Adrenal gland (tissue), 12 donors: ENCODE results near the gene UBE2G2. TPM values are rescaled to one million over a fixed set of nuclear protein-coding genes. Genes with fewer than 3 reads are reported as not detected.

Experiments used
- DNase-seq, 7 donors: peaks; one replicate each; pipeline ENCODE4 v3.0.0-alpha.2; 2019 to 2020
- H3K27ac ChIP-seq, 5 donors: fragments of 200-600 bp; sonication (generic) in 4 of 5; 1 replicate in 3 of 5; 2 replicates in 2 of 5; pipeline versions ENCODE4 v1.5.1 to v1.8.0; 2016 to 2020; ENCODE audit warnings: mild to moderate bottlenecking in 1 of 5
- H3K27me3 ChIP-seq: fragments of 200-600 bp; 2 replicates; pipeline ENCODE4 v1.8.0; 2021
- H3K36me3 ChIP-seq, 2 donors: fragments of 200-600 bp; replicated peaks in 1 of 2; 1 replicate in 1 of 2; 2 replicates in 1 of 2; pipeline versions ENCODE4 v1.5.1 to v1.8.0; 2018 to 2022
- H3K4me1 ChIP-seq, 2 donors: fragments of 200-600 bp; replicated peaks in 1 of 2; 1 replicate in 1 of 2; 2 replicates in 1 of 2; pipeline versions ENCODE4 v1.5.1 to v1.8.0; 2018 to 2021
- H3K4me3 ChIP-seq, 4 donors: fragments of 200-600 bp; sonication (generic) in 3 of 4; one replicate each; pipeline ENCODE4 v1.5.1; 2016 to 2018
- H3K9me3 ChIP-seq, 3 donors: fragments of 200-600 bp; sonication (generic) in 1 of 3; replicated peaks in 1 of 3; 1 replicate in 2 of 3; 2 replicates in 1 of 3; pipeline versions ENCODE4 v1.5.1 to v1.8.0; 2016 to 2021
- POLR2A ChIP-seq, 2 donors: fragments of 450-650 bp; IDR thresholded peaks; one replicate each; pipeline ENCODE4 v1.6.1; 2017; ENCODE audit warnings: antibody characterized with exemption in 2 of 2, mild to moderate bottlenecking in 2 of 2, moderate library complexity in 1 of 2
- WGBS, 4 donors: extraction: QIAGEN DNeasy Blood & Tissue Kit in 2 of 4; methylation state at CpG; one replicate each; pipeline versions ENCODE4 v1.1.5 to v1.1.7; 2013 to 2017; 5-methylcytosine and 5-hydroxymethylcytosine counted together
- intact Hi-C, 2 donors: fragments of 100-400 bp; cut with DNase I; formaldehyde crosslinking; loops; one replicate each; pipeline versions ENCODE4 v1.14.1 to v1.15.0; 2022 to 2023
- polyA plus RNA-seq, 3 donors: library from polyadenylated mRNA; stranded (reverse); fragments of 200-250 nt in 2 of 3; fragments of 350-450 nt in 1 of 3; fragmentation: Illumina TruSeq in 1 of 3; extraction: RNeasy Lipid Tissue Mini Kit (QIAGEN cat#74804) in 1 of 3; gene quantifications; one replicate each; pipeline ENCODE4 v1.2.3, GENCODE V29; 2013 to 2014
- total RNA-seq, 9 donors: library from RNA; depleted of rRNA in 4 of 9; stranded (reverse); fragments of >200 nt in 4 of 9; fragments of 120-200 nt in 1 of 9; fragmentation: NEBNext Ultra II Directional in 1 of 9; extraction: Animal tissue kit (Norgen Biotek cat#: 25700) in 1 of 9; gene quantifications; one replicate each; pipeline versions ENCODE4 v1.1.0 to v1.2.4, GENCODE V29; 2013 to 2023
- TF ChIP-seq, protein P1 (sequence below), 6 experiments: fragments of 450-650 bp in 4 of 6; fragments of 200-600 bp in 2 of 6; sonication (generic) in 1 of 6; IDR thresholded peaks; 1 replicate in 5 of 6; 2 replicates in 1 of 6; pipeline versions ENCODE4 v1.5.1 to v1.8.0; 2016 to 2021; ENCODE audit warnings: antibody characterized with exemption in 6 of 6, mild to moderate bottlenecking in 2 of 6, moderate library complexity in 1 of 6
- donor health status: healthy with polysubstance abuse.
- donor health status: Bipolar disorder and iron deficiency.
- donor health status: DM: yes; HTN: yes; CAD: no.
- donor health status: DM: no; HTN: no; CAD: no.
- donor health status: DM: no; HTN: no; CAD: no.
- donor health status: DM: yes; HTN: yes; CAD: no.

The UBE2G2 gene
- total and polyA plus RNA-seq, 12 donors, result 44.8 to 99.9 (median 72.6) TPM

DNA sequence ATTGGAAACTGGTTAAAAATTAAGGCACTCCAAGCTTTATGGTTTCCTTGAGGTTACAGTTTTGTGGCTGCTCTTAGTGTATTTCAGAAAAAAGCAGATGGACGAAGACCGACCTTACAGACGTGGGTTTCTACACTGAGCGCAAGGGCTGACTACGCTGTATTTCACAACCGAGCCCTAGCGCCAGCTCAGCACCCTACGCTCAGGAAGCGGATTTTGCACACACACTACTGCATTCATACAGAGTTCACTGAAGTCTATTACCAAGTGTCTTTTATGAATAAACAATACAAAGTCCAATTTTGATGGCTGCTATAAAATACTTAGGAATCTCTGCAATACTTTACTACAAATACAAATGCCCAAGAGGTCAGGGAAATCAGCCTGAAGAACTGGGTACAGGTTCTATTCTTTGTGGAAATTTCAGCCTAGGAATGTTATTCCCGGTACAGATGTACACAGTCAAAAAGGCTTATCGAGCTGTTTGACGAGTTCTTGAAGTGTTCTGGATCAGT lies 48.1 kb upstream of the UBE2G2 start:
- intact Hi-C loops, result no loop called here
- DNase-seq, result peak in 1 of 7 donors; percentile 13
- Histone ChIP-seq H3K9me3 (no peaks in the 10 kb centered on the region), H3K27ac (no peak overlapping the region), H3K36me3 (peaks cover 0 to 51% of the 10 kb centered on the region in 2 donors), H3K27me3 (no peaks in the 10 kb centered on the region), H3K4me3 (no peak overlapping the region), H3K4me1 (peaks cover 14 to 33% of the 10 kb centered on the region in 2 donors)
- 88 to 93% (median 89%) methylated on average over 12 of the region's 12 CpGs for WGBS, 4 donors
- TF ChIP-seq, protein P1, sequence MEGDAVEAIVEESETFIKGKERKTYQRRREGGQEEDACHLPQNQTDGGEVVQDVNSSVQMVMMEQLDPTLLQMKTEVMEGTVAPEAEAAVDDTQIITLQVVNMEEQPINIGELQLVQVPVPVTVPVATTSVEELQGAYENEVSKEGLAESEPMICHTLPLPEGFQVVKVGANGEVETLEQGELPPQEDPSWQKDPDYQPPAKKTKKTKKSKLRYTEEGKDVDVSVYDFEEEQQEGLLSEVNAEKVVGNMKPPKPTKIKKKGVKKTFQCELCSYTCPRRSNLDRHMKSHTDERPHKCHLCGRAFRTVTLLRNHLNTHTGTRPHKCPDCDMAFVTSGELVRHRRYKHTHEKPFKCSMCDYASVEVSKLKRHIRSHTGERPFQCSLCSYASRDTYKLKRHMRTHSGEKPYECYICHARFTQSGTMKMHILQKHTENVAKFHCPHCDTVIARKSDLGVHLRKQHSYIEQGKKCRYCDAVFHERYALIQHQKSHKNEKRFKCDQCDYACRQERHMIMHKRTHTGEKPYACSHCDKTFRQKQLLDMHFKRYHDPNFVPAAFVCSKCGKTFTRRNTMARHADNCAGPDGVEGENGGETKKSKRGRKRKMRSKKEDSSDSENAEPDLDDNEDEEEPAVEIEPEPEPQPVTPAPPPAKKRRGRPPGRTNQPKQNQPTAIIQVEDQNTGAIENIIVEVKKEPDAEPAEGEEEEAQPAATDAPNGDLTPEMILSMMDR (IDR thresholded peaks at IDR 0.05), result no peak
- no peak for TF ChIP-seq POLR2A (IDR thresholded peaks at IDR 0.05)

DNA sequence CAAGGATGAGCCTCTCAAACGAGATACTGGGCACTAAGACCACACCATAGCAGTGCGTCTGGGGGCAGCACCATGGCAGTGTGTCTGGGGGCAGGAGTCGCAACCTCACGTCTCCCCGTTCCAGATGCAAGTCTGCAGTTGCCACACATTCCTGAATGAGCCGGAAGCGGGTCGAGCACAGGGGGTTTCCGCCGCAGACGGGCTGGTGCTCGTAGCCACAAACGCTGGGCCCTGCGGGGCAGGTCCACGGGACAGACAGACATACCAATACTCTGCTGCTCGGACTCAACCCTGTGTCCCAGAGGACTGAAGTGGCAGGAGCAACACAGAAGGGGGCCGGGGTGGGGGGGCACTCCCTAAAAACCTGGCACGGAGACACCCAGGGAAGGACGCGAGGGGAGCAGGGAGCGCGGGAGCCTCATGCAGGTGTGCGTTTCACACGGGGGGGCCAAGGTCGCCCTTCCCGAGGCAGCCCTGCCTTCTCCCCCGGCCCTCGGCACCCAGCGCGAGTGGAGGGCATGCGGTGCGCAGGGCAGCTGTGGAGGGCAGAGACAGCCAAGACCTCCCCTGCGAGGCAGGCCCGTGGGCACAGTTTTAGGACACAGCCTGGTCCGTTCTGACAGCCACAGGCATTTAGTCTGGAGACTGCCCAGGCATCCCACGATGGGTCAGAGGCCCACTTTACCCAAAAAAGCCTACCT lies 47.4 kb upstream of the UBE2G2 start:
- TF ChIP-seq, protein P1 (IDR thresholded peaks at IDR 0.05), result no peak
- WGBS, 4 donors, result 88 to 95% (median 94%) methylated on average over 6 to 36 of the region's 36 CpGs
- Histone ChIP-seq H3K9me3 (no peaks in the 10 kb centered on the region), H3K4me1 (peaks cover 14 to 33% of the 10 kb centered on the region in 2 donors), H3K36me3 (peaks cover 0 to 44% of the 10 kb centered on the region in 2 donors), H3K4me3 (no peak overlapping the region), H3K27ac (no peak overlapping the region), H3K27me3 (no peaks in the 10 kb centered on the region)
- intact Hi-C loops, result no loop called here
- peak in 1 of 7 donors; percentile 14 for DNase-seq

DNA sequence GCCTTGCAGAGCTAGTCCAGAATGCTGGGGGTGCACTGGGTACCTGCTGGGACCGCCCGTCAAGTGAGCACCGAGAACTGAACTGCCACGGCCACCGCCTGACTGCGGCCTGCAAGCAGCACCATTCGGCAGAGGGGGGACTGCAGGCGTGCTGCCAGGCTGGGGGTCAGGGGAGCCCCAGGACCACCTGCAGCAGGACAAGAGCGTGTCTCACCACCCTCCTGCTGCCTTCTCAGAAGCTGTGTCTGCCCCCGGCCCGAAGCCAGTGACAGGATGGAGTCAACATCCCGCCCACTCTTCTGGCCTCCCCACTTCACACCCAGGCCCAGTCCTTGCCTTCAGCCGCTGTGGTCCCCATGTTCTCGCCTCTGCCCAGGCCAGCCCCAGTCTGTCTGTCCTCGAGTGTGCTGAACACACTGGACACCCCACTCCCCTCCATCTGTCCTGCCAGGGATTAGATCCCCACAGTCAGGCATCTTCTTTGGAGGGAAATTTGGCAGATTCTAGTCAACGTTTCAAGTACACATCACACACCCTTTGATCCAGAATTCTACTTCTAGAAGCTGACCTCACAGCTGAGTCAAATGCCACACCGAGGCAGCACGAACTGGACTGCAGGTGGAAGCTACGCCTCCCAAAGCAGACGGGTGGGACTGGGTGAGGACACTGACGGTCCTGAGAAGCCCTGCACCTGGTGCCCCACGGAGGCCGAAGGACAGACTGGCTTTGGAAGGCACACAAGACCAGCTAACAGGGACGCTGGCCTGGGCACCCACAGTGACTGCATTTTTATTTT lies 45.8 kb upstream of the UBE2G2 start:
- peak in 2 of 7 donors; percentile 14 to 48 for DNase-seq
- Histone ChIP-seq H3K36me3 (peaks cover 0 to 32% of the 10 kb centered on the region in 2 donors), H3K4me3 (no peak overlapping the region), H3K27ac (no peak overlapping the region), H3K4me1 (peaks cover 14 to 33% of the 10 kb centered on the region in 2 donors), H3K27me3 (no peaks in the 10 kb centered on the region), H3K9me3 (no peaks in the 10 kb centered on the region)
- intact Hi-C loops, result no loop called here
- no peak for TF ChIP-seq POLR2A (IDR thresholded peaks at IDR 0.05)
- TF ChIP-seq, protein P1 (IDR thresholded peaks at IDR 0.05), result no peak
- 88 to 93% (median 91%) methylated on average over 16 to 24 of the region's 24 CpGs for WGBS, 4 donors
